K562 (cell line): Measurements from ENCODE around the gene ASF1B. TPM values are rescaled to one million over a fixed set of nuclear protein-coding genes. Genes with fewer than 3 reads are reported as not detected.

Source experiments
- ARNT ChIP-seq, 2 experiments: fragments of 450-650 bp; IDR thresholded peaks; 2 replicates each; pipeline ENCODE4 v1.6.1; 2016; ENCODE audit warnings: mild to moderate bottlenecking in 1 of 2
- CCNT2 ChIP-seq: IDR thresholded peaks from 2 replicates; pipeline ENCODE4 v1.6.1; 2011; ENCODE audit warnings: borderline replicate concordance, low read depth, mild to moderate bottlenecking, moderate library complexity, mixed read lengths, low read length; ENCODE audit not compliant: insufficient read length; ENCODE audit errors: extremely low read depth
- CHD2 ChIP-seq: IDR thresholded peaks from 2 replicates; pipeline ENCODE4 v1.6.1; 2011; ENCODE audit warnings: low read depth, low read length
- CREB1 ChIP-seq, 2 experiments: sonication (generic) in 1 of 2; formaldehyde crosslinking in 1 of 2; IDR thresholded peaks; 2 replicates each; pipeline versions ENCODE4 v1.6.1 to v1.8.0; 2012 to 2022; ENCODE audit warnings: inconsistent platforms in 1 of 2, mild to moderate bottlenecking in 1 of 2, missing genetic modification reagents in 1 of 2, moderate library complexity in 1 of 2
- CREM ChIP-seq: IDR thresholded peaks from 2 replicates; pipeline ENCODE4 v1.6.1; 2014; ENCODE audit warnings: antibody characterized with exemption, low read depth
- FOXM1 ChIP-seq, 2 experiments: fragments of 450-650 bp in 1 of 2; sonication (generic) in 1 of 2; formaldehyde crosslinking in 1 of 2; IDR thresholded peaks; 2 replicates each; pipeline versions ENCODE4 v1.6.1 to v1.9.0; 2017 to 2022; ENCODE audit warnings: low read depth in 2 of 2, mild to moderate bottlenecking in 2 of 2, missing genetic modification reagents in 1 of 2, moderate library complexity in 1 of 2
- KAT7 ChIP-seq: sonication (generic); formaldehyde crosslinking; IDR thresholded peaks from 2 replicates; pipeline ENCODE4 v1.8.0; 2022; ENCODE audit warnings: missing genetic modification reagents, mild to moderate bottlenecking, borderline replicate concordance
- KDM1A ChIP-seq, 2 experiments: fragments of 450-650 bp; IDR thresholded peaks; 2 replicates each; pipeline ENCODE4 v1.6.1; 2016; ENCODE audit warnings: mild to moderate bottlenecking in 2 of 2
- KDM2B ChIP-seq: fragments of 250-450 bp; sonication (Bioruptor Pico); IDR thresholded peaks from 2 replicates; pipeline ENCODE4 v1.8.0; 2021; ENCODE audit warnings: mild to moderate bottlenecking, moderate library complexity
- MEIS2 ChIP-seq: fragments of 450-650 bp; IDR thresholded peaks from 2 replicates; pipeline ENCODE4 v1.6.1; 2014; ENCODE audit warnings: mild to moderate bottlenecking; ENCODE audit not compliant: partially characterized antibody
- NR1H2 ChIP-seq: sonication (generic); formaldehyde crosslinking; IDR thresholded peaks from 2 replicates; pipeline ENCODE4 v1.4.0; 2020; ENCODE audit warnings: mild to moderate bottlenecking, missing genetic modification reagents
- POLR2AphosphoS5 ChIP-seq: IDR thresholded peaks from 2 replicates; pipeline ENCODE4 v1.6.1; 2011; ENCODE audit warnings: mild to moderate bottlenecking, low read depth, low read length, moderate library complexity; ENCODE audit not compliant: control insufficient read depth, insufficient read depth
- RBM22 ChIP-seq: fragments of 200-400 bp; formaldehyde crosslinking; IDR thresholded peaks from 2 replicates; pipeline ENCODE4 v1.6.1; 2018; ENCODE audit warnings: low read length, low read depth; ENCODE audit not compliant: poor library complexity, severe bottlenecking
- RNF2 ChIP-seq: sonication (generic); IDR thresholded peaks from 2 replicates; pipeline ENCODE4 v1.6.1; 2016
- SMARCA4 ChIP-seq: fragments of 450-650 bp; IDR thresholded peaks from 2 replicates; pipeline ENCODE4 v1.6.1; 2016
- STAT5A ChIP-seq: IDR thresholded peaks from 2 replicates; pipeline ENCODE4 v1.6.1; 2012; ENCODE audit warnings: low read length, inconsistent platforms, borderline replicate concordance
- STAT6 ChIP-seq: sonication (generic); formaldehyde crosslinking; IDR thresholded peaks from 2 replicates; pipeline ENCODE4 v1.8.1; 2023; ENCODE audit warnings: mild to moderate bottlenecking, missing genetic modification reagents
- TARDBP ChIP-seq: fragments of 450-650 bp; IDR thresholded peaks from 2 replicates; pipeline ENCODE4 v1.6.1; 2016
- TCF3 ChIP-seq: sonication (generic); formaldehyde crosslinking; IDR thresholded peaks from 2 replicates; pipeline ENCODE4 v1.4.0; 2020; ENCODE audit warnings: mild to moderate bottlenecking, missing genetic modification reagents
- ZMIZ1 ChIP-seq, 2 experiments: fragments of 150-350 bp in 1 of 2; IDR thresholded peaks; 2 replicates each; pipeline ENCODE4 v1.6.1; 2012 to 2016; ENCODE audit warnings: low read depth in 2 of 2, low read length in 2 of 2, mild to moderate bottlenecking in 1 of 2, moderate library complexity in 1 of 2
- ZNF23 ChIP-seq: fragments of 250-450 bp; sonication (Bioruptor Pico); IDR thresholded peaks from 2 replicates; pipeline ENCODE4 v1.4.0; 2020; ENCODE audit warnings: mild to moderate bottlenecking
- ZNF408 ChIP-seq: fragments of 250-450 bp; sonication (Bioruptor Pico); IDR thresholded peaks from 2 replicates; pipeline ENCODE4 v1.4.0; 2020; ENCODE audit warnings: low read depth, mild to moderate bottlenecking, moderate library complexity
- polyA plus RNA-seq, 8 experiments: library from polyadenylated mRNA; depleted of rRNA in 4 of 8; stranded (reverse) in 5 of 8; unstranded in 3 of 8; fragments of >200 nt; fragmentation: Nextera tagmentation in 2 of 8; fragmentation: Illumina TruSeq in 1 of 8; extraction: Ambion mirVana in 2 of 8; extraction: Trizol in 1 of 8; gene quantifications; 2 replicates each; pipeline versions ENCODE4 v1.2.1 to v1.2.3, GENCODE V29; 2011 to 2014; ENCODE audit warnings: inconsistent platforms in 1 of 8, missing spikeins in 1 of 8
- total RNA-seq, 7 experiments: library from RNA; depleted of rRNA in 6 of 7; stranded (reverse); fragments of >200 nt in 6 of 7; fragmentation: Illumina TruSeq in 2 of 7; extraction: Trizol in 2 of 7; gene quantifications; 2 replicates each; pipeline versions ENCODE4 v1.2.1 to v1.2.3, GENCODE V29; 2011 to 2021; ENCODE audit warnings: low replicate concordance in 1 of 7

The ASF1B gene
- total and polyA plus RNA-seq, 9 of the 15 experiments (the other 6 are each of a cell fraction or from before 2014, with no cell fraction given): 6.0 to 69.4 (median 53.3) TPM

- TF ChIP-seq CREB1 (IDR thresholded peaks at IDR 0.05): peak; percentile 22; the same call in 1 of the 2 replicates
- no peak for TF ChIP-seq CREB1 (CRISPR knock-in tag; IDR thresholded peaks at IDR 0.05)
- TF ChIP-seq CCNT2: peak; percentile 80
- no peak for TF ChIP-seq RBM22
- no peak for TF ChIP-seq CHD2
- TF ChIP-seq RNF2: peak; percentile 56; the same call in 1 of the 2 replicates
- TF ChIP-seq NR1H2: no peak
- TF ChIP-seq ZNF23 (CRISPR knock-in tag): no peak
- TF ChIP-seq SMARCA4: peak; percentile 91
- peak; percentile 89 for TF ChIP-seq MEIS2
- TF ChIP-seq KDM2B: 0 out of 2 replicates have a peak, but pooled peaks have one; percentile 4
- peak; percentile 81 for TF ChIP-seq STAT5A
- peak; percentile 34; the same call in 1 of the 2 replicates for TF ChIP-seq KAT7
- TF ChIP-seq CREM: no peak; the same call in 1 of the 2 replicates
- peak; percentile 100 for TF ChIP-seq KDM1A (IDR thresholded peaks at IDR 0.05)
- TF ChIP-seq STAT6 (CRISPR knock-in tag): no peak
- peak; percentile 96 for TF ChIP-seq TCF3 (CRISPR knock-in tag)
- peak; percentile 59 to 62; a peak in 2 of 4 replicates for TF ChIP-seq ARNT (IDR thresholded peaks at IDR 0.05)
- TF ChIP-seq ZNF408 (CRISPR knock-in tag): no peak
- TF ChIP-seq POLR2AphosphoS5: peak; percentile 62
- TF ChIP-seq ZMIZ1 (IDR thresholded peaks at IDR 0.05; ENCODE audit: low read depth in 2 of 2, low read length in 2 of 2): peak in 1 of 2 experiments; percentile 57; a peak in 1 of 4 replicates
- peak; percentile 58; the same call in 1 of the 2 replicates for TF ChIP-seq TARDBP
- peak; percentile 85 for TF ChIP-seq FOXM1 (IDR thresholded peaks at IDR 0.05; ENCODE audit: low read depth)
- TF ChIP-seq FOXM1 (CRISPR knock-in tag; IDR thresholded peaks at IDR 0.05; ENCODE audit: low read depth): no peak
These were observed 6.1 kb upstream of the ASF1B start (continued) for GRCh38 chr19:14142262-14143190.
